Adrenal gland (tissue), 5 donors: Measurements from ENCODE around the gene CFAP99.

Experiments used
- CTCF ChIP-seq, 6 experiments: fragments of 450-650 bp in 4 of 6; fragments of 200-600 bp in 2 of 6; sonication (generic) in 1 of 6; IDR thresholded peaks; 1 replicate in 5 of 6; 2 replicates in 1 of 6; pipeline versions ENCODE4 v1.5.1 to v1.8.0; 2016 to 2021; ENCODE audit warnings: antibody characterized with exemption in 6 of 6, mild to moderate bottlenecking in 2 of 6, moderate library complexity in 1 of 6
- POLR2A ChIP-seq, 2 donors: fragments of 450-650 bp; IDR thresholded peaks; one replicate each; pipeline ENCODE4 v1.6.1; 2017; ENCODE audit warnings: antibody characterized with exemption in 2 of 2, mild to moderate bottlenecking in 2 of 2, moderate library complexity in 1 of 2
- donor health status: DM: no; HTN: no; CAD: no.

- TF ChIP-seq CTCF (IDR thresholded peaks at IDR 0.05) (no peak), POLR2A (IDR thresholded peaks at IDR 0.05) (no peak)
Observed at GRCh38 chr4:2393353-2394270, 25.1 kb upstream of the CFAP99 start.
